HG03135 (cell line): ENCODE measurements around the gene CNTNAP2.

Experiments used
- ATAC-seq: cut with Tn5 transposase; IDR thresholded peaks from one replicate; pipeline ENCODE4 v1.9.1; 2021; ENCODE audit warnings: mild to moderate bottlenecking, moderate library complexity; ENCODE audit not compliant: unreplicated experiment

The CNTNAP2 gene

DNA sequence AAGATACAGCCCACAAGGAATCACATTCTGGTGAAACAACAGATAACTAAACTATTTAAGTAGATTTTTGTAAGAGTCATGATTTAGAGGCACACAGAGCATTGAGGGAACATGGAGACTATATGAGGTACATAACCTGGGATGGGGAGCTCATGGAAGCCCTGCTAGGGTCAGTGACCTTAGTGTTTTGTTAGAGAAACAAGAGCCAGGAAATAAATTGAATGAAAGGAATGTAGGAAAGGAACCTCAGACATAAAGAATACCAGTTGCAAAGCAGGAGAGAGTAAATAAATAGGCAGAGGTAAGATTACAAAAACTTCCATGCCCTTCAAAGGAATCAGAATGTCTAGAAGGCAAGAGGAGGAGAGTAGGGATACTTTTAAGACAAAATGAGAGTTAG lies 1076.9 kb downstream of the CNTNAP2 start:
- no peak for ATAC-seq

DNA sequence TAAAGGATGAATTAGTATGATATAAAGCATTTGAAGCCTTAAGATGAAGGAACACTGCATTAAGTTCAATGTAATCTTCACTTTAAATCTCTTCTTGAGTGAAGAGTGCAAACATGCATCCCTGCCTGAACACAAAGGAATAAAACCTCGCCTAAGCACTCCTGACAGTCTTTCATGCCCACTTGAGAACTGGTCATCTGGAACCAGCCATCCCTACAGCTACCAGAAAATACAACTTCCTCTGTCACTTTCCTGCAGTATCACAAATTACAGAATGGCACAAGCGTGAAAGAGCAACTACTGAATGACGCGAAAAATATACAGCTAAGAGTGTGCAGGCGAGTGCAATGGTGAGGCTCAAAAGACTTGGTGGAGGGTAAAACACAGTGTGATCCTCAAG lies 1079.9 kb downstream of the CNTNAP2 start:
- no peak for ATAC-seq

DNA sequence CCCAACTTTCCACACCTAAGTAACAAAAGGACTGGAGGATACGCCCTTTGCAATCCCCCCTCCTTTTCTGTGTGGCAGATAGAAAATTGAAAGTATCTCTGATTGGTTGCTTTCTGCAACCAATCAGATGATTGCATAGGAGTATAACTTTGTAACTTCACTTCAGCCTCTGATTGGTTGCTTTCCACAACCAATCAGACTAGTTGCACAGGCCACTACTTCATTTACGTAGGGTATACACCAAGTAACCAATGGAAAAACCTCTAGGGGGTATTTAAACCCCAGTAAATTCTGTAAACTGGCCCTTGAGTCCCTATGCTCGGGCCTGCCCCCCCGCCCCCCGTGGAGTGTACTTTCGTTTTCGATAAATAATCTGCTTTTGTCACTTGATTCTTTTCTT lies 1080.4 kb downstream of the CNTNAP2 start:
- ATAC-seq: no peak

- no peak for ATAC-seq
Measured at GRCh38 chr7:147199868-147200267, 1083.3 kb downstream of the CNTNAP2 start.

DNA sequence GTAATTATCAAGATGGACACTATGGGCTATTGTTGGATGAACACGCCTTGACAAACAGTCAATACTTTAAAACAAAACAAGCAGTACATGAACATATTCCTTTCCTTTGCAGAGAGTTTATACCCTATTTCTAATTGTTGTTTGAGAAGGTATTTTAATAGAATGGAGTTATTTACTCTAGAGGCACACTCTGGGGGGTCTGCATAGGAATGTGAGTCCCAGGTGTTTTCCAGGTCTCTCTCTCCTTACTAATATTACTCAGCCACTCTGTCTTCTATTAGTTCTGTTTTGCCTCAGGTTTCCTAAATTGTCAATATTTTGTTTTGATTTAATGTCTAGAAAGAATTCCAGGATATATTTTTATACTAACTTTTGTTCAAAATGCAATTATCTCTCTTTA lies 1091.4 kb downstream of the CNTNAP2 start:
- ATAC-seq: no peak

DNA sequence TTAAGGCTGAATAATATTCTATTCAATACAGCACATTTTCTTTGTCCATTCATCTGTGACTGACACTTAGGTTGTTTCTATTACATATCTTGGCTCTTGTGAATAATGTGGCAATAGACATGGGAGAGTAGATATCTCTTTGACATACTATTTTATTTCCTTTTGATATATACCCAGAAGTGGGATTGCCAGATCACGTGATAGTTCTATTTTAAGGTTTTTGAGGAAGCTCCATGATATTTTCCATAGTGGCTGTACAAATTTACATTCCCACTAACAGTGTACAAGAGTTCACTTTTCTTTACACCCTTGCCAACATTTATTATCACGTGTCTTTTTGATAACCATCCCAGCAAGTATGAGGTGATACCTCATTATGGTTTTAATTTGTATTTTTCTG lies 1114.7 kb downstream of the CNTNAP2 start:
- no peak for ATAC-seq

DNA sequence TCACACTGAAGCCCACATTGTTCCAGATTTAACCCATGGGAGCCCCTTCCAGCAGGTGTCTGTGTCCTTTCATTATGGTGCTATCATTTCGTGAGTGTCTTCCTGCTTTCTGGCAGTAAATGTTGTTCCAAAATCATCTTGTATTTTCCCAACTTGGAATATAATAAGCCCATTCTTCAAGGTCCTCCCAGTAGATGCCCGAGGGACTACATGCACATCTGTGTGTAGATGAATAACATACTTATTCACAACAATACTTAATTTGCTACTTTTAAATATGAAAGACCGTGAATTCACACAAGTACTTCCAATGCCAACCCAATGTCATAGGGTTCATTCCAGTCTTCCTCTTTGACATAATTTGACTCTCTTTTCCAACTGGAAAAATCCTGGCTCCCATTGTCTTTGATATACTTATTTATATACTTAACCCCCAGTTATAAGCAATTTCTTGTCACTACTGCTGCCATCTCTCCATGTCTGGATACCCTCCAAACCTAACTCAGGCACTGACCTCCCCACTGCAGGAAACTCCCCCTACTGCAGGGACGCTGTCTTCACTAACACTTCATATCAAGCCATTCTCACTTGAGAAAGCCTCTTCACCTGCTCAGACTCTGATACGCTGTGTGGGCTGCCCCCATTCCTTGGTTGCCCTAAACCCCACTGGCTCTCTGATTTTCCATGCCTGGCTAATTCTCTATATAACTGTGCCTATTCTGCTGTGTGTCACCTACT lies 1119.2 kb downstream of the CNTNAP2 start:
- ATAC-seq: no peak

DNA sequence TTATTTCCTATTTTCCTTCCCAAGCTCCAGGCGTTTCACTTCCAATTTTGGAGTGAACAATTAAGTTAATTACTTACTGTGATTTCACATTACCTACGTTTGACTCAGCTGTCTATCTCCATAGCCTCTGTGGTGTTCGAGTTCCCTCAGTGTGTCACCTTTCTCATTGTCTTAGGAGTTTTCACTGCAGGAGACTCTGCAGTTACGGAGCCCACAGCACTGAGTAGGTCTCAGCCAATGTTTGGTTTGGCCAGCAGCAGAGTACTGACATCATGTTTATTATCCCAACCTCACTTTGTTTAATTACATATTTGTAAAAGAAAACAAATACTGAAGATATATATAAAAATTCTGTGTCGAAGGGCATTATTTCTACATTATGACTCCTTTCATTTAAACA lies 1123.9 kb downstream of the CNTNAP2 start:
- no peak for ATAC-seq

GRCh38 chr7:147245274-147245673 lies 1128.7 kb downstream of the CNTNAP2 start:
- ATAC-seq: no peak

GRCh38 chr7:147249956-147250355 lies 1133.4 kb downstream of the CNTNAP2 start:
- no peak for ATAC-seq

DNA sequence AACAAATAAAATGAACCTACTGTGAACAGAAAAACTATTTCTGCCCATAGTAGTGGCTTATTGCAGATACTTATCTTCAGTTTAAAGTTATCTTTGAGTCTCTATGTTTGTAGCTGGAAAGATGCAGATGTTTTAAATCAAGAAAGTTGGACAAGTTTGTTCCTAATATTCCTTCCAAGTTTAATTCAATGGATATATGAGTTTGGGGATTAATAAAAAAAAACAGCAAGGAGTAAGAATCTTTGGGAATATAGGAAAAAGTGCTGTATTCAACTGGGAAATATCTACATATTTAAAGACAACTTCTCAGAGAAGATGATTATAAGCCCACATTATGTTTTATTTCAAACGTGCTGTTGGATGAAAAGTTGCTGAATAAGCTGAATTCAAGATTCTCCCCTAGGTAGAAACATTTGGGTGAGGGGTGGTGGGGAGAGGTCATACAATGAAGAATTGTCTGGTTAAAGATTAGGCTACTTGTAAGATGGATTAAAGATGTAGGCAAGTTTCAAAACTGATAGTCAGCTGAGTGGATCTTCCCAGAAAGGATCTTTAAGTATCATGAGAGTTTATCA lies 1135.2 kb downstream of the CNTNAP2 start:
- no peak for ATAC-seq

GRCh38 chr7:147261693-147262092 lies 1145.1 kb downstream of the CNTNAP2 start:
- ATAC-seq: no peak

GRCh38 chr7:147265528-147265927 lies 1148.9 kb downstream of the CNTNAP2 start:
- ATAC-seq: no peak

- no peak for ATAC-seq
Measured at GRCh38 chr7:147276106-147276505, 1159.5 kb downstream of the CNTNAP2 start.

DNA sequence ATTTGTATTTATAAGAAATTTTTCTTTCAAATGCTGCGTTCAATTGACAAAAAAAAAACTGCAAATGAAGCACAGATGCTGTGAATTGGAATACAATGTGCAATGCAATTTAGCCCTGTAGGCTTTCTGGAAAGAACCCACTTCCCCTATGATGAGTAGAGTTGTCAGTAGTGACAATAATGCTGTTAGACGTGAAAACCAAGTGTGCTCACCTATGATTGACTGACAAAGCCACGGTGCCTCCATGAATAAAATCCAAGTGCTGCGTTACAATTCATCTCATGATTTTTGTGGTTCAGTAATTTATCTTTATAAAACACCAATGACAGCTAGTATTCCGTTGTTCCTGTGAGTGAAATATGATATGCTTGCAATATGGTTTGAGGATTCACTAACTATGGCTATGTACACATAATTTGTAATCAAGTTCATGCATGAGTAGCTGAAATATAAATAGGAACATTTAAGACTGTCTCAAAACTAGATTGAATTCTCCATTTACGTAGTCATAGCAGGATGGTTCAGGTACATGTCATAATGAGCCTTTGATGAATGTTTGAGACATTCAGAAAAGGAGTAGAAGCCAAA lies 1160.3 kb downstream of the CNTNAP2 start:
- ATAC-seq: no peak

GRCh38 chr7:147279514-147279913 lies 1162.9 kb downstream of the CNTNAP2 start:
- ATAC-seq: no peak

- no peak for ATAC-seq
Measured at GRCh38 chr7:147279964-147280374, 1163.4 kb downstream of the CNTNAP2 start.

DNA sequence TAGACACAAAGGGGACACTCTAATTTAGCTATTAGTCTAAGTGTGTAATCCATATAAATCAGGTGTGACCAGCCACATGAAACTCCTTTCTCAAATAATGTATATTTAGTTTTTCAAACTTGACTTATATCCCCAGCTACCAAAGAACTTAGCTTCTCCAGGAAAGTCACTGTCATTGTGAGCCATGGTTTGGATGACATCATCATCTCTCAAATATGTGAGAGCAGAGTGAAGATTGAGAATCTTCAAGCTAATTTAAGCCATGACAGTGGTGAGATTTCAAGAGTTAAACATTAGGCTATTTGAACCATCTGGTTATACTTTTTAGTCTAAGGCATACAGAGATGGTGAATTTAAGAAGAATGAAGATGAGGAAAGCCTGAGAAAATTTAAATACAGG lies 1165.6 kb downstream of the CNTNAP2 start:
- no peak for ATAC-seq

- no peak for ATAC-seq
Measured at GRCh38 chr7:147296201-147296600, 1179.6 kb downstream of the CNTNAP2 start.

DNA sequence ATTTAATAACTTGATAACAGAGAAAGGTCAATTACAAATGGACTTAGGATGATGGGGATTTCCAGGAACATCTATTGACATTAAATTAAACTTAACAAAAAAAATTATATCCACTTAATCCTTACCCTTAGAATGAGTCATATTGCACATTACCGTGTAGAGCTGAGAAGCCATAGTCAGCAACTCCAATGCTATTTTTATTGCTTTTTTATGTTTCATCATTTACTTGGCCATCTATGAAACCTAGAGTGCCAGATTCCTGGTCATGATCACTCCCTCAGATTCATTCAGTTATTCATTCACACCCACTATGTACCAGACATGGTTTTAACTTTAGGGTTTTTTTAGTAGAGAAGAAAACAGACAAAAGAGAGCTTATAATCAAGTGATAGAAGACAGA lies 1180.4 kb downstream of the CNTNAP2 start:
- ATAC-seq: no peak

DNA sequence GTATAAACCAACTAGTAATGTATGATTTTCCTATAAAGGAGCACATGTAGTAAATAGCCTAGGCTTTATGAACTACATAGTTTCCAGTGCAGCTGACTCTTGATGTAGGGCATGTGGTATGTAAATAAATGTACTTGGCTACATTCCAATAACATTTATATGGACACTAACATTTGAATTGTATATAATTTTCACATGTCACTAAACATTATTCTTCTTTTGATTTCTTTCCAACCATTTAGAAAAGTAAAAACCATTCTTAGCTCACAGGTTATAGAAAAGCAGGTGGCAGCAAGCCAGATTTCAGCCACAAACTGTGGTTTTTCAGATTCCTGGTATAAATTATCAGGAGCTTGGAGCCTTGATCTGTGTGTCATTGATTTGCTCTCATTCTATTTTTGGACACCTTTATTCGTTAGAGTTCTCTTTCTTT lies 1182.0 kb downstream of the CNTNAP2 start:
- no peak for ATAC-seq

DNA sequence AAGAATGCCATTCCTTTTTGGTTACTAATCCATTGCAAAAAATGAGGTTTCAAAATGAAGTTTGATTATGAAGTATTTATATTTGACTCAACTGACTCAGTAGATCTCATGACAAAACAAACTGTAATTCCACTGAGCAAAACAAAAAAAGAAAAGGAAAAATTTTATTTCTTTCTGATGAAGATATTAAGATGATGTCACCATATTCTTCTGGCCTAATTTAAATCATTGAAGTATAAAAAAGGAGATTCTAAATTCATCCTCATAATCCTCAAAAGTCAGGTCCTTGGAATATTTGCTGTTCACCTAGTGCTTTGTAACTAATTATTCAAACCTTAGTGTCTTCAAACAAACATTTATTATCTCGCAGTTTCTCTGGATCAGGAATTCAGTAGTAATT lies 1183.7 kb downstream of the CNTNAP2 start:
- ATAC-seq: no peak
